Placental pericyte (primary cell): ENCODE results near the gene LMOD3. TPM values are rescaled to one million over a fixed set of nuclear protein-coding genes. Genes with fewer than 3 reads are reported as not detected.

Experiments used
- total RNA-seq: library from RNA; depleted of rRNA; stranded (reverse); fragments of >200 nt; gene quantifications from 2 replicates; pipeline ENCODE4 v1.2.3, GENCODE V29; 2012

The LMOD3 gene
- total RNA-seq, result not detected in 2 replicates

DNA sequence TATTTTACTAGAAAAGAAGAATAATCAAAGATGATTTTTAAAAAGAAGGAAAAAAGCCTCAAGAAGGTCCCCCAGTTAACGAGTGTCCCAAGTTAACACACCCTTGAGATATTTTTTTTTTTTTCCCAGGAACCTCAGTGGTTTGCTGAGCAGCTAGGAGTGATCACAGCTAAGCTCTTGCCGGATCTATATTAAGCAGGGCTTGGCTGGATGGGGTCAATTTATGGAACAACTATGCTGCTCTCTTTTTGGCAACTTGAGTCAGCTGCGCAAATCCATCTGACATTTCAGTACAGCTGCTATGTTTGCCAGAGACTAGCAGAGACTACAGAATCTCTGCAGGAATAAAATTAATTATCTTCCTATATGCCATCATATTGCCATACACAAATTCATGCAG lies at the start of gene LMOD3:
TSS of gene LMOD3 (minus strand) at position 193 of the 400 bp plus-strand sequence. CDS start 209 bp downstream, outside the sequence.

DNA sequence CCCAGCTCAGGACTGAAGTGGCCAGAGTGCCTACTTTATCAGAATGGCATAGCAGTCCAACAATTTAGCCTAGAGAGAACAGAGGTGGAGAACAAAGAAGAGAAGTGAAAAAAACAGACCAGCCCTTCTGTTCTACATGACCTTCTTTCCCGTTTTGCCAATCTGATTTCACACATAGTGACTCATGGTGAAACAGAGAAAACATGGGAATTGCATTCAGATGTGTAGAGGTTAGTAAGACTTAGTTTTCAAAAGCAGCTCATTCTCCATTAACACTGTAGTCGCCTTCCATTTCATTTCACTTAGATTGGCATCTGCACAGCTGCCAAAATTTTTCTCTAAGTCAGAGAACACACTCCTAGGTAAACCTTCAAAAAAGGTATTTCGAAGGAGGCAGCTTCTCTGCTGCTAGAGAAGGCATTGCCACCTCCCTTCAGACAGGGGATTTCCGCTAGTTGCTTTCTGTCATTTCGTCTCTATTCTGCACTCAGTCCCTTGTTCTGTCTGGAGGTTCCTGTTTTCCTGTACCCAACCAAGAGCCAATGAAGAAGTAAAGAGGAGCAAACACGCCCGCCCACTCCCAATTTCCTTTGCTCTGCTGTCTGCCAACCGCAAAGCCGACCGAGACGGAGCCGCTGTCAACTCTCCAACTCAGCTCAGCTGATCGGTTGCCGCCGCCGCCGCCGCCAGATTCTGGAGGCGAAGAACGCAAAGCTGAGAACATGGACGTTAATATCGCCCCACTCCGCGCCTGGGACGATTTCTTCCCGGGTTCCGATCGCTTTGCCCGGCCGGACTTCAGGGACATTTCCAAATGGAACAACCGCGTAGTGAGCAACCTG lies 37.8 kb downstream of the LMOD3 start, which contains the start of gene ARL6IP5:
TSS of gene ARL6IP5 (plus strand) at position 612 of the 842 bp plus-strand sequence. CDS start at position 723, 111 bp downstream.

DNA sequence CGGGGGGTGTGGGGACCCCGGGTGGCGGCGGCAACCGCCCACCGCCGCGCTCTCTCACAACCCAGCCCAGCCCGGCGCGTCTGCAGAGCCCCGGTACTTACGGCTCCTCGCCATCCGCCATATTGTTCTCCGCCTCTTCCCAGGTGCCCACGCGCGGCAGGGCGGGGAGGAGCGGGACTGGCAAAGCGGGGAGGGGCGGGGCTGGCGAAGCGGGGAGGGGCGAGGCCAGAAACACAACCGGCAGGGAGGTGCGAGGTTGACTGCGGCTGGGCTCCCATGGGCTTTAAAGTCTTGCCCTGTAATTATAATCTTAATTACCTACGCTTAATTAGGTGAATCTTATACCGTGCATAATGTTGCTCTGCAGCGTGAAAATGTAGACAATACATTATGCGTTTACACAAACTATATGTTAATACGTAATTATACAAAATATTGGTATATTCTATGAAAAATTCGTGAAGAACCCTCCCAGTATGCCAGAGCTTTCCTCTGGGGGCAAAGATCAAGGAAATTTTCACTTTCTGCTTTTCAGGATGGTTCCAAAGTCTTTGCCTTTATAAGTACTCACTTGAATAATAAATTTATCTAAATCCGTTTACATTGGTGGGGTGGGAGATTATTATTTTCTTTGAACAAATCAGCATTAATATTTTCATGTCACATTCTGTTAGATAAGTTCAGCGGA lies 42.0 kb downstream of the LMOD3 start, which contains the start of gene UBA3:
TSS of gene UBA3 (minus strand) at position 133 of the 688 bp plus-strand sequence. CDS start at position 121, 12 bp downstream.

Other genes starting within 250 kb of the LMOD3 start
- not detected in 2 replicates for gene TAFA4, start 190.0 kb downstream of the LMOD3 start, total RNA-seq
- gene EOGT, start 108.9 kb downstream of the LMOD3 start, total RNA-seq, result 16.2 and 52.8 TPM in 2 replicates
- gene TMF1, start 70.3 kb downstream of the LMOD3 start, total RNA-seq, result 47.7 and 49.0 TPM in 2 replicates
- 40.3 and 69.6 TPM in 2 replicates for gene UBA3, start 42.2 kb downstream of the LMOD3 start, total RNA-seq
- 49.5 and 78.6 TPM in 2 replicates for gene ARL6IP5, start 37.7 kb downstream of the LMOD3 start, total RNA-seq